Measurements from ENCODE around the gene GTSF1L. TPM values are rescaled to one million over a fixed set of nuclear protein-coding genes. Genes with fewer than 3 reads are reported as not detected.

Gene GTSF1L
- total RNA-seq, 6 experiments from 2014 or later = not detected

DNA sequence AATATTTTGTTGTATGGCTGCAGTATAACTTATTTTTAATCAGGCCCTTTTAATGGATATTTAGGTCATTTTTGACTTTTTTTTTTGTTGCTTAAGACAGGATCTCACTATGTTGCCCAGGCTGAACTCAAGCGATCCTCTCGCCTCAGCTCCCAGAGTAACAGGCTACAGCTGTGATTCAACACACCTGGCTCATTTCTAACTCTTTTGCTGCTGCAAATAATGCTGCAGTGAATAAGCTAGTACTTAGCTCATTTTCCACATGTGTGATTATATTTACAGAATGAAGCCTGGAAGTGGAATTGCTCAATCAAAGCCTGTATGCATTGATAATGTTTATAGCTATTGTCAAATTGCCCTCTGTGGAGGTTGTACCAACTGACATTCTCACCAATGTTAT lies 1.1 kb downstream of the GTSF1L start:
- Mint-ChIP-seq H3K9me3 (no peaks in the 10 kb centered on the region), H3K4me1 (ENCODE audit: low read depth) (peaks cover 13% of the 10 kb centered on the region), H3K27me3 (ENCODE audit: insufficient read depth) (peaks cover 9% of the 10 kb centered on the region), H3K4me3 (no peak overlapping the region), H3K27ac (no peak overlapping the region), H3K36me3 (ENCODE audit: low read depth) (no peaks in the 10 kb centered on the region)
- TF ChIP-seq CTCF (IDR thresholded peaks at IDR 0.05) = no peak
- no peak for DNase-seq

DNA sequence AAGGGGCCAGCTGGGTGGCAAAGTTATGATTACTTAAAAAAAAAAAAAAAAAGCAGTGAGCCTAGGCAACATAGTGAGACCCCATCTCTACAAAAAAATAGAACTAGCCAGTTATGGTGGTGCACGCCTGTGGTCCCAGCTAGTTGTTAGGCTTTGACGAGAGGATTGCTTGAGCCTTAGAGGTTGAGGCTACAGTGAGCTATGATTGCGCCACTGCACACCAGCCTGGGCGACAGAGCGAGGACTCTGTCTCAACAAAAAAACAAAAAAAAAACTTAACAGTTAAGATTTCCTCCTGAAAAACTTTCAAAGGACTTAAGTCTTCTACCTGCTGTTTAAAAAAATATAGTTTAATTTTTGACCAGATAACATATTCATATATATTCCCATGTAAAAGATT lies 2.4 kb downstream of the GTSF1L start:
- Mint-ChIP-seq H3K4me3 (no peak overlapping the region), H3K27ac (no peak overlapping the region), H3K9me3 (no peaks in the 10 kb centered on the region), H3K4me1 (ENCODE audit: low read depth) (peaks cover 10% of the 10 kb centered on the region; the same call in 1 of the 2 replicates), H3K36me3 (ENCODE audit: low read depth) (no peaks in the 10 kb centered on the region), H3K27me3 (ENCODE audit: insufficient read depth) (peaks cover 9% of the 10 kb centered on the region)
- no peak for DNase-seq
- TF ChIP-seq CTCF (IDR thresholded peaks at IDR 0.05) = no peak

DNA sequence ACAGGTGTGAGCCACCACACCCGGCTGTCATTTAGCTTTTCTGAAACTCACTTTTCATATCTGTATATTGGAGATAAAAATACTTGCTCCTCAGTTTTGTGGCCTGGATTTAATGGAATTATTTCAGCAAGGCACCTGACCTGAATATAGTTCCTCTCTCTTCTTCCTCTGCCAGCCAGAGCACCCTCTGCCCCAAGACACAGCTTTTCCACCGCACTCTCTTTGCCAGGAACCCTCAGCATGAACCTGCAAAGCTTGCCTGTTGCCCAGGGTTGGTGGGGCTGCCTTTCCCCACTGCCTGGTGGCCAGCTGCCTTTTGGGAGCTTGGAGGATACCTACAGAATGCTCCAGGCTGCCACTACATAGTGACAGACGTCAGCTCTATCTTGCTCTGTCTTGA lies 3.1 kb downstream of the GTSF1L start:
- peaks cover 10% of the 10 kb centered on the region; the same call in 1 of the 2 replicates for H3K4me1 Mint-ChIP-seq (ENCODE audit: low read depth)
- H3K27me3 Mint-ChIP-seq (ENCODE audit: insufficient read depth) = peaks cover 9% of the 10 kb centered on the region
- no peak overlapping the region for H3K27ac Mint-ChIP-seq
- H3K36me3 Mint-ChIP-seq (ENCODE audit: low read depth) = peaks cover 5% of the 10 kb centered on the region; the same call in 1 of the 2 replicates
- no peak for DNase-seq
- H3K4me3 Mint-ChIP-seq = no peak overlapping the region
- no peak for TF ChIP-seq CTCF (IDR thresholded peaks at IDR 0.05)
- no peaks in the 10 kb centered on the region for H3K9me3 Mint-ChIP-seq

- no peaks in the 10 kb centered on the region for H3K9me3 Mint-ChIP-seq
- peaks cover 10% of the 10 kb centered on the region; the same call in 1 of the 2 replicates for H3K4me1 Mint-ChIP-seq (ENCODE audit: low read depth)
- peaks cover 9% of the 10 kb centered on the region for H3K27me3 Mint-ChIP-seq (ENCODE audit: insufficient read depth)
- no peak for TF ChIP-seq CTCF (IDR thresholded peaks at IDR 0.05)
- H3K4me3 Mint-ChIP-seq = no peak overlapping the region
- H3K36me3 Mint-ChIP-seq (ENCODE audit: low read depth) = peaks cover 5% of the 10 kb centered on the region; the same call in 1 of the 2 replicates
- H3K27ac Mint-ChIP-seq = no peak overlapping the region
- DNase-seq = no peak
Measured at GRCh38 chr20:43723186-43723585, 3.6 kb downstream of the GTSF1L start.

DNA sequence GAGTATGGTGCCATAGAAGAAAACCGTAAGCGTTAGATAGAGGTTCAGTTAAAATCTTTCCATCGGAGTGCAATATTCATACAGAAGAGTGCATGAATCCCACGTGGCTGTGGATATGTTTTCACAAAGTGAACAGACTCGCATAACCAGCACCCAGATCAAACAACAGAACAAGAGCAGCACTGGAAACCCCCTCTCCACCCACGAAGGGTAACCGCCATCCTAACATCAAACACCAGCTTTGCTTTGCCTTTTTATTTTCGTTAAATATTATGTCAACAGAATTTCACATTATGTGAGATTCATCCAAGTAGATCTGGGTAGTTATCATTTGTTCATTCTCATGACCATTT lies 4.7 kb downstream of the GTSF1L start:
- Mint-ChIP-seq H3K9me3 (no peaks in the 10 kb centered on the region), H3K4me3 (no peak overlapping the region), H3K4me1 (ENCODE audit: low read depth) (peaks cover 10% of the 10 kb centered on the region; the same call in 1 of the 2 replicates), H3K27ac (no peak overlapping the region), H3K36me3 (ENCODE audit: low read depth) (peaks cover 5% of the 10 kb centered on the region; the same call in 1 of the 2 replicates), H3K27me3 (ENCODE audit: insufficient read depth) (peaks cover 9% of the 10 kb centered on the region)
- DNase-seq = no peak
- TF ChIP-seq CTCF (IDR thresholded peaks at IDR 0.05) = no peak
